GM21619 (cell line): ENCODE results near the gene HJV.
"Not testable (repeated sequence)": the region's sequence is repeated elsewhere in the genome, so short reads cannot be mapped to it uniquely, and the experiment has no call there.

Experiments used
- ATAC-seq: cut with Tn5 transposase; IDR thresholded peaks from one replicate; pipeline ENCODE4 v1.9.1; 2021; ENCODE audit not compliant: unreplicated experiment

Gene HJV

GRCh38 chr1:146021622-146022402 is at the start of gene HJV:
TSS of gene HJV (minus strand) at chr1:146021735. CDS start at chr1:146020231, 1,504 bp downstream.
- no peak for ATAC-seq

DNA sequence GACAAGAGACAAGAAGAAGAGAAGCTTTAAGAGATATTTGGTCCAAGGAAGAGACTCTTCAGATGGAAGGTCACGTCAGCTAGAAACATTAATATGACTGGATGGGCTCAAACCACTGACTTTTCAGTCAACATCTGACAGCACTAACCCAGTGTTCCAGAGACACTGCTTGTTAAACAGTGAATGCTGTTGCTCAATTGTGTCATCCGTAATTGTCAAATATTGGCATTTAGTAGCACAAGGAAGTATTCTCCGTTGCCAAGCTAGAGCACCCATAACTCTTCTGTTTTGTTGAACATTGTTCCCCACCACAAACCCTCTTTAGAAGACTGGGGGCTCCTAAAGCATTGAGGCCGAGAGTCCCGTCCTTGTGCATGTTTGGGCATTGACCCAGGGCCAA is 37.6 kb upstream of the HJV start:
- ATAC-seq = not testable (repeated sequence)

GRCh38 chr1:146051852-146052676 is 30.5 kb upstream of the HJV start:
- peak; percentile 82 for ATAC-seq

DNA sequence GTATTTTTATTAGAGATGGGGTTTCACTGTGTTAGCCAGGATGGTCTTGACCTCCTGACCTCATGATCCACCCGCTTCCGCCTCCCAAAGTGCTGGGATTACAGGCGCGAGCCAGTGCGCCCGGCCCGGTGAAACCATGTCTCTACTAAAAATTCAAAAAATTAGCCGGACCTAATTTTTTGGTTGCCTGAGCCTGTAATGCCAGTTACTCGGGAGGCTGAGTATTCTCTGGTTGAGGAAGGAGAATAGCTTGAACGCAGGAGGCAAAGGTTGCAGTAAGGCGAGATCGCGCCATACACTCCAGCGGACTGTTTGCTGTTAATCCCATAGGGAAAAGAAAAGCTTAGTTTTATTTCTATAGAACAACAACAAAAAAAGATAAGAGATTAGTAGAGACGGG is 29.9 kb upstream of the HJV start:
- no peak for ATAC-seq

GRCh38 chr1:146050652-146050963 is 29.1 kb upstream of the HJV start:
- ATAC-seq = not testable (repeated sequence)

DNA sequence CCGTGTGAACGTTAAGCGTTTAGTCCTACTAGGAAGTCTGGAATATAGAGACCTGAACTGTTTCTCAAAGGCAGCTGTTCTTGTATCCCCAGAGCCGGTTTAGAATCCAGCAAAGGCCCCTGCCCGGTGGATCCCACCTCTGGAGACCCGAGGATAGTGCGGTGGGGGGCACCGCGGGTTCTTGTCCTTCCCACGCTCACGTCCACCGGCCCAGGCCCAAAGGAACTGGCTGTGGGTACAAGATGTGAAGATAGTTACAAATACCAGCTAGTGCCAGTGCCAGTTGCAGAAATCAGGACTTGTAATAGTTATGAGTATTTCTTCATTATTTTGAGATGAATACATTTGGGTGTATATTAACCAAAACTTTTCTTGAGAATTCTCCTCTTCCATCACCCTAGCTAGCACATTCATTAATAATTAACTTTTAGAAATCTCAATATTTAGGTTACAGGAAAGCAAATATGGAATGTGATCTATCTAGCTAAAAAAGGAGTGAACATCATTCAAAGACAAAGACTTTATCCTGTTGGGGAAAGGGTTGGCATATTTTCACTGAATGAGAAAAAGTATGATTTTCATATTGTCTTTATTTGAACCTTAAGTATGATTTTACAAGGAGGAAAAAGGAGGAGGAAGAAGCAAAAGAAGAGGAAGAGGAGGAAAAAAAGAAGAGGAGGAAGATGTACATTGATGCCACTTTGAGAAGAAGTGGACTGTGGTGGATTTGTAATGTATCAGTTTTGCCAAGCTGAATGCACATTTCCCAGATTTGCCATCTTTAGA is 28.5 kb upstream of the HJV start:
- not testable (repeated sequence) for ATAC-seq

- no peak for ATAC-seq
Measured at GRCh38 chr1:146049436-146049835, 27.9 kb upstream of the HJV start.

DNA sequence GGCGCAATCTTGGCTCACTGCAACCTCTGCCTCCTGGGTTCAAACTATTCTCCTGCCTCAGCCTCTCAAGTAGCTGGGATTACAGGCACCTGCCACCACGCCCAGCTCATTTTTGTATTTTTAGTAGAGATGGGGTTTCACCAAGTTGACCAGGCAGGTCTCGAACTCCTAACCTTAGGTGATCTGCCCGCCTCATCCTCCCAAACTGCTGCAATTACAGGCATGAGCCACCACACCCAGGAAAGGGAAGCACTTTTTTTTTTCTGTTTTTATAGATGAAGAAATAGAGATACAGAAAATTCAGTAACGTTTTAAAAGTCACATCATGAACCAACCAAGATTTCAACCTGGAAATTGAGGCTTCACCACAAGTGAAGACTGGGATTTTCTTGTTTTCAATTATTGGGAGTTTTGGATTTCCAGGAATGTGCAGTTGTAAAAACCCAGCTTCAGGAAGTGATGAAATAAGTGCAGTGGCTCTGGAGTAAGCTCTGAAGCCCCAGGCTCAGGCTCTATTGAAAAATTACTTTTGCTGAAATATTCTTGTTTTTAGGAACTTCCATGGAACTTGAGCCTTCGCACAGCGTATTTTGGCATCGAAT is 27.1 kb upstream of the HJV start:
- ATAC-seq = not testable (repeated sequence)

GRCh38 chr1:146046664-146047063 is 25.1 kb upstream of the HJV start:
- ATAC-seq = no peak

DNA sequence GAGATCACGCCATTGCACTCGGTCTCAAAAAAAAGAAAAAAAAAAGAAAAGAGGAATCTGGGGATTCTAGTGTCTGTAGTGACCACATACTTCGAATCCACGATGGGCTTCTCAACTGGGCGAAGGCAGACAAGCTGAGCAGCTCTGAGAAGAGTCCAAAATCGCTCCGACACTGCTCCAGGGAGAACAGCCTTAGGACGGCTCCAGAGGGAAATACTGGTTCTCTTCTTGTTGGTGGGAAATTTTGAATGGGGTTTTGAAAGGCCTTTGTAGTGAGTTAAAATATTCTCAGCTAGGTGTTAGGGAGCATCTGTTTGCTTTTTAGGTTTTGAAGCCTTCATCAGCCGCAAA is 18.3 kb upstream of the HJV start:
- ATAC-seq = no peak

GRCh38 chr1:146036965-146037646 is 15.6 kb upstream of the HJV start:
- peak; percentile 27 for ATAC-seq

- ATAC-seq = no peak
Measured at GRCh38 chr1:146036241-146036964, 14.9 kb upstream of the HJV start.

DNA sequence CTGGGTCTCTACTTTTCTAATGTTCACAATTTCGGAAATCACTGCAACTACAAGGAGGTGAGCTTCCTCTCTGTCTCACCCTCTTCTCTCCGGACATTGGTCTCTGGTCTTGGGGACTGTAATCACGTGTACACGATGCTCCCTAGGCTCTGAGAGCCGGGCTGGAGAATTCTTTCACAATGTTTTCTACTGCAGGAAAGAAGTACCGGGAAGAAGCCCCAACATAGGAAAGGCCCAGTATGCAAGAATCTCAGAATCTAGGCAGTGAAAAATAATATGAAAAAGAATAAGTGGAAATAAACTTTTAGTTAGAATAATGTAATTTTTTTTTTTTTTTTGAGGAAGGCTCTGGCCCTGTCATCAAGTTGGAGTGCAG is 13.5 kb upstream of the HJV start:
- no peak for ATAC-seq

DNA sequence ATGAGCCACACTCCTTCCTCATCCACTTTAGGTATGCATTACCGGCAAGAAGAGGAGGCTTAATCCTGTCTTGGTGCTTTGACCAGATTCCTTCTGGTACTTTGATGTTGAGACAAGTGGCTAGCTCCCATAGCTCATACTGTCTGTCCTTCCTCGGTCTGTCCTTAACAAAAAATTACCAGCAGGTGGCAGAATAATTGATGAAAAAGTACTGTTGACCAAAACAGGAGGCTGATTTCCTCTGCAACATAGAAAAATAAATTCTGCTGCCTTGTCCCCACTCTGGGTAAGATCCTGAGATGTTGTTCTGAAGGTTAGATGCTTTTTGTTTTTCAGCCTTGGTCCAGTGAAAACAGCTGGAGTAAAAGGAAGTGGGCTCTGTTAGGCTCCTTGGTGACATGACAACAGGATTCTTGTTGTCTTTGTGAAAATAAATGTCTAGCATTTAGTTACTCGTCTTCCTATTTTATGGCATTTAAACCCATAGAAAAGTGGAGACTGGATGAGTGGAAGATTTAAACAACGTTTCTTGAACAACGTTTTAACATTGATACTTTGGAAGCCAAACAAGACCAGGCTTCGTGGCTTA is 11.2 kb upstream of the HJV start:
- no peak for ATAC-seq

- no peak for ATAC-seq
Measured at GRCh38 chr1:146031476-146031875, 9.9 kb upstream of the HJV start.

- no peak for ATAC-seq
Measured at GRCh38 chr1:146029117-146029516, 7.6 kb upstream of the HJV start.

- not testable (repeated sequence) for ATAC-seq
Measured at GRCh38 chr1:146026650-146027049, 5.1 kb upstream of the HJV start.

DNA sequence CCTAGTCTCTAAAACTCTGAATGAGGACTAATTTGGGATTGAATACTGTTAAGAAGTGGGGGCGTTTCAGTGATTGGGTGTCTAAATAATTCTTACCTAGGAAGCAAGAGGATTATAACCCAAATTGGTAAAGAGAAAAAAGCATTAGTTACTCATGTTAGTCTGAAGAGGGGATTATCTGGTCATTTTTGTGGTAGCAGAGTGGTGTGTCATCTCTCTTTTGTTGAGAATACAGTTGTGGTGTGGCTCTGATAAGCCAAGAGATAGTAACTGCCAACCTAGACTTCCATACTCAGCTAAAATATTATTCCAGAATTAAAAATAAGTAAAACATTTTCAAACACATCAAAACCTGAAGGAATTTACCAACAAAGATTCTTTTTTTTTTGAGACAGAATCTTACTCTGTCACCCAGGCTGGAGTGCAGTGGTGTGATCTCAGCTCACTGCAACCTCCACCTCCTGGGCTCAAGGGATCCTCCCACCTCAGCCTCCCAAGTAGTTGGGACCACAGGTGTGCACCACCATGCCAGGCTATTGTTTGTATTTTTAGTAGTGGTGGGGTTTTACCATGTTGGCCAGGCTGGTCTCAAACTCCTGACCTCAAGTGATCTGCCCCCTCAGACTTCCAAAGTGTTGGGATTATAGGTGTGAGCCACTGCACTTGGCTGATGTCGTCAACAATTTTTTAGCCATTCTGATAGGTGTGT is 4.4 kb upstream of the HJV start:
- not testable (repeated sequence) for ATAC-seq
